Progenitor cell of endocrine pancreas (in vitro differentiated cells): ENCODE data around the gene DIPK1A. TPM values are rescaled to one million over a fixed set of nuclear protein-coding genes. Genes with fewer than 3 reads are reported as not detected.

ENCODE experiments used
- DNase-seq: peaks from one replicate; pipeline ENCODE4 v3.0.0; 2021; ENCODE audit warnings: low spot score; ENCODE audit not compliant: unreplicated experiment
- H3K27ac Mint-ChIP-seq: 2 replicates; pipeline ENCODE4 v1.8.0; 2021; ENCODE audit warnings: mild to moderate bottlenecking, moderate library complexity, mixed read lengths
- H3K27me3 Mint-ChIP-seq: 2 replicates; pipeline ENCODE4 v1.8.0; 2021; ENCODE audit warnings: mixed read lengths
- H3K36me3 Mint-ChIP-seq: 2 replicates; pipeline ENCODE4 v1.8.0; 2022; ENCODE audit warnings: mixed read lengths; ENCODE audit not compliant: insufficient read depth
- H3K4me1 Mint-ChIP-seq: 2 replicates; pipeline ENCODE4 v1.8.0; 2021; ENCODE audit warnings: low read depth, mixed read lengths
- H3K4me3 Mint-ChIP-seq: 2 replicates; pipeline ENCODE4 v1.8.0; 2021; ENCODE audit warnings: low read depth, mild to moderate bottlenecking, moderate library complexity, mixed read lengths
- H3K9me3 Mint-ChIP-seq: 2 replicates; pipeline ENCODE4 v1.8.0; 2021; ENCODE audit warnings: low read depth, mixed read lengths
- CTCF ChIP-seq: fragments of 200-600 bp; sonication (generic); IDR thresholded peaks from one replicate; pipeline ENCODE4 v1.5.0; 2021; ENCODE audit warnings: antibody characterized with exemption, mild to moderate bottlenecking; ENCODE audit not compliant: unreplicated experiment
- total RNA-seq: library from RNA; stranded (reverse); gene quantifications from 2 replicates; pipeline ENCODE4 v1.2.1, GENCODE V29; 2021

The DIPK1A gene
- total RNA-seq, 1 donor from 2014 or later = 6.9 TPM

DNA sequence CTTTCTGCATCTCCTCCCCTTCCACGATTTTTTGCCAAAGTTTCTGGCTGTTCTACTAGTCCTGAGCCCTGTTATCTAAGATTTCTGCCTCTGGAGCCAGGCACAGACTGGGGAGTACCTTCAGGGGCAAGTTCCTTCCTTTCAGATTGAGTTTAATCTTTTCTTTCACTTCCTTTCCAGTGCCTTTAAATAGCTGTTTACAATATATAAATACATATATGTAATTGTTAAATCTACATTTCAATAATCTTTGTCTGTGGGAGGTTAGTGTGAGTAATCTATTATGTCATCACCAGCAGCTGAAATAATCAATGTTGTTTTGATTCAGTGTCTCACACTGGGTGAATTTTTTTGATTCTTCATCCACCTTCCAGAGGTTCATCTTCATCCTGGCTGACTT lies 31.8 kb downstream of the DIPK1A start:
- Mint-ChIP-seq H3K9me3 (peaks cover 1% of the 10 kb centered on the region), H3K36me3 (peaks cover under 1% of the 10 kb centered on the region), H3K27ac (no peak overlapping the region), H3K4me3 (no peak overlapping the region), H3K27me3 (no peaks in the 10 kb centered on the region), H3K4me1 (peaks cover 10% of the 10 kb centered on the region)
- no peak for TF ChIP-seq CTCF
- DNase-seq = no peak

GRCh38 chr1:92927870-92928269 lies 33.4 kb downstream of the DIPK1A start:
- peaks cover 5% of the 10 kb centered on the region for H3K9me3 Mint-ChIP-seq
- TF ChIP-seq CTCF = no peak
- H3K36me3 Mint-ChIP-seq = peaks cover 1% of the 10 kb centered on the region
- no peak overlapping the region for H3K4me3 Mint-ChIP-seq
- H3K4me1 Mint-ChIP-seq = peaks cover 2% of the 10 kb centered on the region
- H3K27ac Mint-ChIP-seq = no peak overlapping the region
- no peak for DNase-seq
- H3K27me3 Mint-ChIP-seq = no peaks in the 10 kb centered on the region

GRCh38 chr1:92926873-92927272 lies 34.4 kb downstream of the DIPK1A start:
- Mint-ChIP-seq H3K36me3 (peaks cover 1% of the 10 kb centered on the region), H3K27me3 (no peaks in the 10 kb centered on the region)

DNA sequence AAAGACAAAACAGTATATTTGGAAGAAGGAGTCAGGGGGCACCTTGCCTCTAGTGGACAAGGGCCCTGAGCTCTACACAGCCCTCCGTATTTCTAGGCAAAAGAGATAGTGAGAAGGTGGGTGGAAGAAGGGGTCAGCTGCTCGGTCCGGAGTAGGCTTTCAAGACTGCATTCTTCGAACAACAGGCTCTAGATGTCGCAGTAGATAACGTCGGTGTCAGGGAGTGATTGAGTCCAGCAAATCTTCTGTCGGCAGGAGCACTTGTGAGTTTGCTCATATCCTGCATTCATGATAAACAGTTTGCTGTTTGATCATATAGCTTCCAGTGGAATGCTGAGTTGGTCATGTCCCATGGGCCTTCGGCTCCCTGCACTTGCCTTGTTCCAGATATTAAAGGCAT lies 36.8 kb downstream of the DIPK1A start:
- Mint-ChIP-seq H3K4me1 (no peaks in the 10 kb centered on the region), H3K9me3 (peaks cover 5% of the 10 kb centered on the region), H3K4me3 (no peak overlapping the region), H3K27me3 (no peaks in the 10 kb centered on the region), H3K36me3 (peaks cover 1% of the 10 kb centered on the region), H3K27ac (no peak overlapping the region)
- DNase-seq = no peak
- TF ChIP-seq CTCF = no peak

More at GRCh38 chr1:92926873-92927272, 34.4 kb downstream of the DIPK1A start:
- peaks cover 2% of the 10 kb centered on the region for H3K4me1 Mint-ChIP-seq
- H3K9me3 Mint-ChIP-seq = peaks cover 5% of the 10 kb centered on the region
- H3K4me3 Mint-ChIP-seq = no peak overlapping the region
- no peak for TF ChIP-seq CTCF
- DNase-seq = no peak
- no peak overlapping the region for H3K27ac Mint-ChIP-seq

- Mint-ChIP-seq H3K9me3 (peaks cover 9% of the 10 kb centered on the region), H3K27me3 (no peaks in the 10 kb centered on the region)
Observed at GRCh38 chr1:92923664-92924063, 37.6 kb downstream of the DIPK1A start.

More at GRCh38 chr1:92923664-92924063, 37.6 kb downstream of the DIPK1A start:
- H3K4me1 Mint-ChIP-seq = no peaks in the 10 kb centered on the region
- H3K4me3 Mint-ChIP-seq = no peak overlapping the region
- peaks cover 1% of the 10 kb centered on the region for H3K36me3 Mint-ChIP-seq
- no peak for DNase-seq
- TF ChIP-seq CTCF = no peak
- H3K27ac Mint-ChIP-seq = no peak overlapping the region
